CD4-positive, alpha-beta memory T cell (primary cell): ENCODE results near the gene MAL. TPM values are rescaled to one million over a fixed set of nuclear protein-coding genes. Genes with fewer than 3 reads are reported as not detected.

Source experiments
- CTCF ChIA-PET: fragments of 350-600 bp; sonication (Branson Sonifier 250); formaldehyde crosslinking; loops from one replicate; lab custom pipeline; 2021; ENCODE audit warnings: inconsistent platforms; ENCODE audit not compliant: partially characterized antibody; lab: Charles Lee
- POLR2A ChIA-PET: fragments of 350-600 bp; sonication (Branson Sonifier 250); formaldehyde crosslinking; loops from one replicate; lab custom pipeline; 2021; ENCODE audit not compliant: partially characterized antibody; lab: Charles Lee
- DNase-seq, 5 donors: peaks; one replicate each; pipeline versions ENCODE4 v3.0.0 to v3.0.0-alpha.2; 2020 to 2022; ENCODE audit warnings: mixed read lengths in 1 of 5
- H3K27ac ChIP-seq: one replicate; pipeline ENCODE4 v1.7.0; 2013; ENCODE audit warnings: low read depth, low read length
- H3K27me3 ChIP-seq: 2 replicates; pipeline ENCODE4 v1.7.0; 2013; ENCODE audit warnings: mild to moderate bottlenecking, low read length, moderate library complexity; ENCODE audit not compliant: insufficient read depth
- H3K36me3 ChIP-seq: 2 replicates; pipeline ENCODE4 v1.7.0; 2013; ENCODE audit warnings: mild to moderate bottlenecking, low read length, moderate library complexity; ENCODE audit not compliant: insufficient read depth
- H3K4me1 ChIP-seq: 2 replicates; pipeline ENCODE4 v1.7.0; 2013; ENCODE audit warnings: mild to moderate bottlenecking, low read length, moderate library complexity; ENCODE audit not compliant: insufficient read depth
- H3K4me3 ChIP-seq, 2 donors: one replicate each; pipeline ENCODE4 v1.7.0; 2013; ENCODE audit warnings: low read length in 2 of 2, mild to moderate bottlenecking in 1 of 2
- H3K9me3 ChIP-seq, 2 donors: one replicate each; pipeline ENCODE4 v1.7.0; 2013; ENCODE audit warnings: low read length in 2 of 2, control low read depth in 1 of 2; ENCODE audit not compliant: control insufficient read depth in 1 of 2
- H3K27ac Mint-ChIP-seq, 7 donors: one replicate each; pipeline ENCODE4 v1.8.0; 2020 to 2021; ENCODE audit warnings: mixed read lengths in 7 of 7, mild to moderate bottlenecking in 6 of 7, inconsistent platforms in 3 of 7, moderate library complexity in 3 of 7
- H3K27me3 Mint-ChIP-seq, 2 donors: one replicate each; pipeline ENCODE4 v1.8.0; 2020 to 2021; ENCODE audit warnings: mixed read lengths in 2 of 2
- H3K36me3 Mint-ChIP-seq, 2 donors: one replicate each; pipeline ENCODE4 v1.8.0; 2020 to 2021; ENCODE audit warnings: mixed read lengths in 2 of 2, inconsistent platforms in 1 of 2, mild to moderate bottlenecking in 1 of 2
- H3K4me1 Mint-ChIP-seq, 4 donors: one replicate each; pipeline ENCODE4 v1.8.0; 2020 to 2021; ENCODE audit warnings: mixed read lengths in 4 of 4, mild to moderate bottlenecking in 1 of 4
- H3K4me3 Mint-ChIP-seq, 8 donors: one replicate each; pipeline ENCODE4 v1.8.0; 2020 to 2021; ENCODE audit warnings: mixed read lengths in 8 of 8, mild to moderate bottlenecking in 7 of 8, moderate library complexity in 6 of 8, inconsistent platforms in 3 of 8
- H3K9me3 Mint-ChIP-seq, 8 donors: one replicate each; pipeline ENCODE4 v1.8.0; 2020 to 2021; ENCODE audit warnings: mixed read lengths in 8 of 8, mild to moderate bottlenecking in 5 of 8, inconsistent platforms in 3 of 8, moderate library complexity in 1 of 8
- intact Hi-C: fragments of 100-400 bp; cut with micrococcal nuclease; formaldehyde crosslinking; loops from one replicate; pipeline ENCODE4 v1.15.1; 2023
- polyA plus RNA-seq, 2 donors: library from polyadenylated mRNA; unstranded; fragments of 300-500 nt; fragmentation: Illumina TruSeq; gene quantifications; one replicate each; pipeline ENCODE4 v1.2.3, GENCODE V29; 2021
- total RNA-seq, 2 experiments: library from RNA; stranded (reverse); gene quantifications; one replicate each; pipeline ENCODE4 v1.2.3, GENCODE V29; 2021

MAL gene
- total and polyA plus RNA-seq, 4 experiments from 2014 or later, result 108 to 274 (median 192) TPM

GRCh38 chr2:95026471-95027368 is 1.2 kb downstream of the MAL start:
- Histone ChIP-seq H3K36me3 (no peaks in the 10 kb centered on the region), H3K4me3 (peak overlapping the region; percentile 48 to 57), H3K9me3 (no peaks in the 10 kb centered on the region), H3K27me3 (no peaks in the 10 kb centered on the region), H3K27ac (peak overlapping the region; percentile 37), H3K4me1 (peaks cover 85% of the 10 kb centered on the region)
- H3K27ac Mint-ChIP-seq, result peak overlapping the region; percentile 78 to 97 (median 94)
- peaks cover 38 to 88% (median 68%) of the 10 kb centered on the region in 4 donors for H3K4me1 Mint-ChIP-seq
- peaks cover 12 to 20% of the 10 kb centered on the region in 2 donors for H3K36me3 Mint-ChIP-seq
- H3K27me3 Mint-ChIP-seq, result no peaks in the 10 kb centered on the region
- intact Hi-C loops, result loop anchor here (2.0 kb wide), 1 partner anchor 16 kb away; no protein-coding TSS in a partner anchor
- H3K4me3 Mint-ChIP-seq, result peak overlapping the region; percentile 96 to 99 (median 99)
- peak in 2 of 5 donors; percentile 12 to 53 for DNase-seq
- POLR2A ChIA-PET, result interaction anchor here (0.6 to 9.2 kb wide), 14 partner anchors 8 to 375 kb away, joined by 3 to 647 read pairs (median 14); partner anchors contain the start of genes MRPS5, ZNF2 and ZNF514
- CTCF ChIA-PET, result interaction anchor here (0.8 to 10.6 kb wide), 8 partner anchors 9 to 138 kb away, joined by 3 to 765 read pairs (median 5); partner anchors contain the start of genes MRPS5 and ZNF2
- H3K9me3 Mint-ChIP-seq, result no peaks in the 10 kb centered on the region

DNA sequence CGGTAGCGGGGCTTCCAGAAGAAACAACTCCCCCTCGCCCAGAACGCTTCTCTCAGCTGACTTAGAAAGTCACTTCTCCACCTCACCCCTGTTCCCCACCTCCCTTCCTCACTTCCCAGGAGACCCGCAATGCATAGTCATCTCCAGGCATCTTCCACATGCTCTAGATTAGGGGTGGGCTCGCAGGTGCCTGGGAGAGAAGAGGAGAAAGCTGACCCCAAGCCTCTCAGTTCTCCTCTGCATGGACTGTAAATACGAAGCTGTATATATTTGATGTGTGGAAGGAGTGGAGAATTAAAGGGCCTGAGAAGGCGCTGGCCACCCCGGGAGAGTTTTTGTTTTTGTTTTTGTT is 1.8 kb downstream of the MAL start:
- peak overlapping the region; percentile 50 to 97 (median 94) for H3K27ac Mint-ChIP-seq
- H3K9me3 Mint-ChIP-seq, result no peaks in the 10 kb centered on the region
- Histone ChIP-seq H3K27ac (no peak overlapping the region), H3K27me3 (no peaks in the 10 kb centered on the region), H3K4me1 (peaks cover 86% of the 10 kb centered on the region), H3K9me3 (no peaks in the 10 kb centered on the region), H3K4me3 (peak overlapping the region; percentile 48 to 57), H3K36me3 (no peaks in the 10 kb centered on the region)
- peaks cover 12 to 20% of the 10 kb centered on the region in 2 donors for H3K36me3 Mint-ChIP-seq
- intact Hi-C loops, result loop anchor here (2.0 kb wide), 1 partner anchor 15 kb away; no protein-coding TSS in a partner anchor
- H3K27me3 Mint-ChIP-seq, result no peaks in the 10 kb centered on the region
- CTCF ChIA-PET, result interaction anchor here (1.2 to 10.6 kb wide), 2 partner anchors 25 to 51 kb away, joined by 3 to 765 read pairs; no protein-coding TSS in a partner anchor
- no peak for DNase-seq
- H3K4me1 Mint-ChIP-seq, result peaks cover 36 to 85% (median 67%) of the 10 kb centered on the region in 4 donors
- H3K4me3 Mint-ChIP-seq, result peak overlapping the region; percentile 96 to 99 (median 99)
- POLR2A ChIA-PET, result interaction anchor here (0.6 to 9.2 kb wide), 6 partner anchors 16 to 132 kb away, joined by 4 to 647 read pairs (median 44); partner anchors contain the start of genes MRPS5 and ZNF514

DNA sequence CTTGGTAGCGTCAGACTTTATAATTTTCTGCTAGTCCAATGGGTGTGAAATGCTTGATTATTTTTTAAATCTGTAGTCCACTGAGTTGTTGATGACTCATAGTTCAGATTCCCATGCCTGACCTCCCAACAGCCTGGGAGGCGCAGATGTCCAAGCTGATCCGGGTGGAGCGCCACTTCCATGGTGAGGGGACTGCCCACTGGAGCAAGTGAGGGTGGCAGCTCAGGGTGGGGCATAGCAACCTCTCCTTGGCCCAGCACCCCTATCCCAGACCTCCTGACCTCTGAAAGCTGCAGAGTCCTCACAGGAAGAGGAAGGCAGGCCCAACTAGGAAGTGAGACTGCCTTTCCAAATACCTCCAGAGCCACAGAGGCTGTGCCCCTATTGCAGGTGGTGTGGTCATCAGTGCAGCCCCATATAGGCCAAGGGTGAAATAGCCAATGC is 4.4 kb downstream of the MAL start:
- Histone ChIP-seq H3K4me1 (peaks cover 78% of the 10 kb centered on the region), H3K9me3 (no peaks in the 10 kb centered on the region), H3K27ac (no peak overlapping the region), H3K27me3 (no peaks in the 10 kb centered on the region), H3K36me3 (no peaks in the 10 kb centered on the region), H3K4me3 (no peak overlapping the region)
- H3K4me3 Mint-ChIP-seq, result peak overlapping the region in 6 of 8 donors; percentile 6 to 43 (median 36)
- intact Hi-C loops, result no loop called here
- H3K27ac Mint-ChIP-seq, result peak overlapping the region in 5 of 7 donors; percentile 9 to 57 (median 52)
- no peak for DNase-seq
- peaks cover 12 to 20% of the 10 kb centered on the region in 2 donors for H3K36me3 Mint-ChIP-seq
- H3K9me3 Mint-ChIP-seq, result no peaks in the 10 kb centered on the region
- no peaks in the 10 kb centered on the region for H3K27me3 Mint-ChIP-seq
- peaks cover 20 to 82% (median 57%) of the 10 kb centered on the region in 4 donors for H3K4me1 Mint-ChIP-seq
- POLR2A ChIA-PET, result interaction anchor here (1.3 to 1.4 kb wide), 2 partner anchors 45 to 47 kb away, joined by 5 to 8 read pairs; no protein-coding TSS in a partner anchor
- CTCF ChIA-PET, result interaction anchor here (2.0 to 4.3 kb wide), 3 partner anchors 47 to 86 kb away, joined by 5 to 15 read pairs (median 9); no protein-coding TSS in a partner anchor

- H3K27ac ChIP-seq, result no peak overlapping the region
- Mint-ChIP-seq H3K4me3 (peak overlapping the region in 2 of 8 donors; percentile 6 to 35), H3K27me3 (no peaks in the 10 kb centered on the region), H3K4me1 (peaks cover 21 to 88% (median 62%) of the 10 kb centered on the region in 4 donors), H3K9me3 (no peaks in the 10 kb centered on the region), H3K27ac (peak overlapping the region; percentile 47 to 69 (median 59)), H3K36me3 (peaks cover 12 to 24% of the 10 kb centered on the region in 2 donors)
- peaks cover 79% of the 10 kb centered on the region for H3K4me1 ChIP-seq
- no peaks in the 10 kb centered on the region for H3K27me3 ChIP-seq
- ChIA-PET POLR2A (interaction anchor here (1.3 to 2.0 kb wide), 3 partner anchors 10 to 46 kb away, joined by 5 to 9 read pairs (median 8); no protein-coding TSS in a partner anchor), CTCF (interaction anchor here (1.9 to 4.3 kb wide), 5 partner anchors 7 to 85 kb away, joined by 5 to 22 read pairs (median 10); no protein-coding TSS in a partner anchor)
- H3K9me3 ChIP-seq, result no peaks in the 10 kb centered on the region
- no peak for DNase-seq
- intact Hi-C loops, result no loop called here
- H3K4me3 ChIP-seq, result no peak overlapping the region
- H3K36me3 ChIP-seq, result no peaks in the 10 kb centered on the region
Measured at GRCh38 chr2:95030496-95030895, 5.0 kb downstream of the MAL start.

DNA sequence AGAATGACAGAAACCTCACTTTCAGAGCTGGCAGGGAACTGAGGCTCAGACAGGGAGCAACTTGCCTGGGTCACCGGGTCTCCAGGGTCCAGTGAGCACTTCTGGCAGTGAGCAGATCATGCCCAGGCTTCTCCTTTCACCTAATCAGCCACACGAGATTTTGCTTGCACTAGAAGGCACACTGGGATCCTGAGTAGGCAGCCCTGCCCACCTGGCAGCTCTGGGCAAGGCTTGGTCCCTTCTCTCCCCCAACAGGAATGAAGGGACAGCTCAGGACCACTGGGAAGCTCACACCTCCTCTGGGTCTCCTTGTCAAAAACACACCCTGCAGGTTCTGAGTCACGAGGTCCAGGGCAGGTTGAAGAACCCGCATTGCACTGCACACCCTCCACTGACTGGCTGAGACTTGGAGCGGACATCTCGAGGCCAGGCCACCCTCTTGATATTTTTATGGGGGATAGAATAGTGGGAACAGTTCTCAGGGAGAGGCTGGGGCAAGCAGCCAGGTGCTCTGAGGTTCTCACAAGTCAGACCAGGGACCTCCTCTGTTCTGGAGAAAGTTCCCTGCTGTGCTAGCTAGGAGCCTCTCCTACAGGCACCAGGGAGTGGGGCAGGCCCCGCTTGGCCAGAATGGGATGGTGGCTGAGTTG is 5.7 kb downstream of the MAL start:
- peaks cover 12 to 18% of the 10 kb centered on the region in 2 donors for H3K36me3 Mint-ChIP-seq
- H3K9me3 ChIP-seq, result no peaks in the 10 kb centered on the region
- H3K27me3 ChIP-seq, result no peaks in the 10 kb centered on the region
- H3K4me3 Mint-ChIP-seq, result no peak overlapping the region
- no peaks in the 10 kb centered on the region for H3K9me3 Mint-ChIP-seq
- peak overlapping the region in 4 of 7 donors; percentile 52 to 80 (median 64) for H3K27ac Mint-ChIP-seq
- peaks cover 84% of the 10 kb centered on the region for H3K4me1 ChIP-seq
- DNase-seq, result no peak
- POLR2A ChIA-PET, result interaction anchor here (0.8 to 2.0 kb wide), 5 partner anchors 9 to 47 kb away, joined by 3 to 9 read pairs (median 5); no protein-coding TSS in a partner anchor
- CTCF ChIA-PET, result interaction anchor here (0.8 to 4.3 kb wide), 7 partner anchors 8 to 84 kb away, joined by 3 to 22 read pairs (median 6); no protein-coding TSS in a partner anchor
- H3K27ac ChIP-seq, result no peak overlapping the region
- H3K36me3 ChIP-seq, result no peaks in the 10 kb centered on the region
- H3K27me3 Mint-ChIP-seq, result no peaks in the 10 kb centered on the region
- H3K4me3 ChIP-seq, result no peak overlapping the region
- H3K4me1 Mint-ChIP-seq, result peaks cover 21 to 87% (median 61%) of the 10 kb centered on the region in 4 donors
- intact Hi-C loops, result no loop called here

GRCh38 chr2:95031726-95032116 is 6.2 kb downstream of the MAL start:
- DNase-seq, result no peak
- ChIA-PET CTCF (interaction anchor here (0.8 to 4.3 kb wide), 6 partner anchors 9 to 47 kb away, joined by 3 to 22 read pairs (median 8); no protein-coding TSS in a partner anchor), POLR2A (interaction anchor here (0.8 to 2.0 kb wide), 5 partner anchors 9 to 47 kb away, joined by 3 to 9 read pairs (median 5); no protein-coding TSS in a partner anchor)
- intact Hi-C loops, result no loop called here
- H3K27me3 ChIP-seq, result no peaks in the 10 kb centered on the region
- no peaks in the 10 kb centered on the region for H3K36me3 ChIP-seq
- peaks cover 87% of the 10 kb centered on the region for H3K4me1 ChIP-seq
- H3K9me3 ChIP-seq, result no peaks in the 10 kb centered on the region
- no peaks in the 10 kb centered on the region for H3K27me3 Mint-ChIP-seq
- H3K4me3 Mint-ChIP-seq, result peak overlapping the region in 3 of 8 donors; percentile 24 to 39 (median 24)
- peaks cover 0 to 1% (median 0%) of the 10 kb centered on the region in 8 donors for H3K9me3 Mint-ChIP-seq
- H3K4me1 Mint-ChIP-seq, result peaks cover 25 to 88% (median 63%) of the 10 kb centered on the region in 4 donors
- H3K27ac ChIP-seq, result no peak overlapping the region
- H3K4me3 ChIP-seq, result no peak overlapping the region
- H3K36me3 Mint-ChIP-seq, result peaks cover 12 to 20% of the 10 kb centered on the region in 2 donors
- H3K27ac Mint-ChIP-seq, result peak overlapping the region in 4 of 7 donors; percentile 32 to 80 (median 50)
